ENCODE measurements around the gene GNE. TPM values are rescaled to one million over a fixed set of nuclear protein-coding genes. Genes with fewer than 3 reads are reported as not detected.

Gene GNE
- total RNA-seq, 1 experiment from 2014 or later, result 23.6 TPM

DNA sequence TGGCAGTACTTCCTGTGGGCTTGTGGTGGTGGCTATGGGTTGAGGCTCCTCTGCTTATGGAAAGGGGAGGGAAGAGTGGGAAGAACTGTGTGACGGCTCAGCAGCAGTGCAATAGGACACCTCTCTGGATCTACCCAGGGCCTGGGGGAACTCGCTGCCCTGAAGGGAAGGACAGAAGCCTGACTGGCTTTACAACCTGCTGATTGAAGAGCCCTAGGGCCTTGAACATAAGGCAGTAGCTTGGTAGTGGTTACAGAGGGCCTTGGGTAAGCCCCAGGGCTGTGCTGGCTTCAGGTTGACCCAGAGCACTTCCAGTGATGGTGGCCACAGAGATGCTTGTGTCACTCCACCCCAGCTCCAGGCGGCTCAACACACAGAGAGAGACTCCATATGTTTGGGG lies 83.5 kb downstream of the GNE start:
- no peak overlapping the region for H3K4me3 Mint-ChIP-seq (ENCODE audit: low read depth, unreplicated experiment)
- no peaks in the 10 kb centered on the region for H3K27me3 Mint-ChIP-seq (ENCODE audit: unreplicated experiment)
- BruUV-seq (replicated peaks), result no TSS peak

DNA sequence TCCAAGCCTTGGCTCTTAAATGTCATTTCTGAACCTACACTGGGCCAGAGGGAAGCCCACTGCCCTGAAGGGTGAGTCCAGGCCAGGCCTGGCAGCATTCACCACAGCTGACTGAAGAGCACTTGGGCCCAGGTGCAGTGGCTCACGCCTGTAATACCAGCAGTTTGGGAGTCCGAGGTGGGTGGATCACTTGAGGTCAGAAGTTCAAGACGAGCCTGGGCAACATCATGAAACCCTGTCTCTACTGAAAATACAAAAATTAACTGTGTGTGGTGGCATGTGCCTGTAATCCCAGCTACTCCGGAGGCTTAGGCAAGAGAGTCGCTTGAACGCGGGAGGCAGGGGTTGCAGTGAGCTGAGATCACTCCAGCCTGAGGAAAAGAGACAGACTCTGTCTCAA lies 84.0 kb downstream of the GNE start:
- no peak for DNase-seq
- no peaks in the 10 kb centered on the region for H3K4me1 Mint-ChIP-seq (ENCODE audit: low read depth, unreplicated experiment)
- TF ChIP-seq, protein P1, sequence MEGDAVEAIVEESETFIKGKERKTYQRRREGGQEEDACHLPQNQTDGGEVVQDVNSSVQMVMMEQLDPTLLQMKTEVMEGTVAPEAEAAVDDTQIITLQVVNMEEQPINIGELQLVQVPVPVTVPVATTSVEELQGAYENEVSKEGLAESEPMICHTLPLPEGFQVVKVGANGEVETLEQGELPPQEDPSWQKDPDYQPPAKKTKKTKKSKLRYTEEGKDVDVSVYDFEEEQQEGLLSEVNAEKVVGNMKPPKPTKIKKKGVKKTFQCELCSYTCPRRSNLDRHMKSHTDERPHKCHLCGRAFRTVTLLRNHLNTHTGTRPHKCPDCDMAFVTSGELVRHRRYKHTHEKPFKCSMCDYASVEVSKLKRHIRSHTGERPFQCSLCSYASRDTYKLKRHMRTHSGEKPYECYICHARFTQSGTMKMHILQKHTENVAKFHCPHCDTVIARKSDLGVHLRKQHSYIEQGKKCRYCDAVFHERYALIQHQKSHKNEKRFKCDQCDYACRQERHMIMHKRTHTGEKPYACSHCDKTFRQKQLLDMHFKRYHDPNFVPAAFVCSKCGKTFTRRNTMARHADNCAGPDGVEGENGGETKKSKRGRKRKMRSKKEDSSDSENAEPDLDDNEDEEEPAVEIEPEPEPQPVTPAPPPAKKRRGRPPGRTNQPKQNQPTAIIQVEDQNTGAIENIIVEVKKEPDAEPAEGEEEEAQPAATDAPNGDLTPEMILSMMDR (IDR thresholded peaks at IDR 0.05; ENCODE audit: unreplicated experiment), result no peak
- H3K4me3 Mint-ChIP-seq (ENCODE audit: low read depth, unreplicated experiment), result no peak overlapping the region
- no peaks in the 10 kb centered on the region for H3K9me3 Mint-ChIP-seq (ENCODE audit: low read depth, unreplicated experiment)
- no peak overlapping the region for H3K27ac Mint-ChIP-seq (ENCODE audit: unreplicated experiment)
- CTCF ChIA-PET, result no interaction called here
- no peaks in the 10 kb centered on the region for H3K27me3 Mint-ChIP-seq (ENCODE audit: unreplicated experiment)
- no TSS peak for BruUV-seq (replicated peaks)
- no peaks in the 10 kb centered on the region for H3K36me3 Mint-ChIP-seq (ENCODE audit: insufficient read depth, unreplicated experiment)
- intact Hi-C loops (cut with micrococcal nuclease; ENCODE audit: unreplicated experiment), result no loop called here

More for the DNA sequence above, 83.5 kb downstream of the GNE start:
- Mint-ChIP-seq H3K4me1 (ENCODE audit: low read depth, unreplicated experiment) (no peaks in the 10 kb centered on the region), H3K27ac (ENCODE audit: unreplicated experiment) (no peak overlapping the region), H3K36me3 (ENCODE audit: insufficient read depth, unreplicated experiment) (no peaks in the 10 kb centered on the region), H3K9me3 (ENCODE audit: low read depth, unreplicated experiment) (no peaks in the 10 kb centered on the region)
- DNase-seq, result no peak
- TF ChIP-seq, protein P1 (IDR thresholded peaks at IDR 0.05; ENCODE audit: unreplicated experiment), result no peak
- CTCF ChIA-PET, result no interaction called here
- intact Hi-C loops (cut with micrococcal nuclease; ENCODE audit: unreplicated experiment), result no loop called here

DNA sequence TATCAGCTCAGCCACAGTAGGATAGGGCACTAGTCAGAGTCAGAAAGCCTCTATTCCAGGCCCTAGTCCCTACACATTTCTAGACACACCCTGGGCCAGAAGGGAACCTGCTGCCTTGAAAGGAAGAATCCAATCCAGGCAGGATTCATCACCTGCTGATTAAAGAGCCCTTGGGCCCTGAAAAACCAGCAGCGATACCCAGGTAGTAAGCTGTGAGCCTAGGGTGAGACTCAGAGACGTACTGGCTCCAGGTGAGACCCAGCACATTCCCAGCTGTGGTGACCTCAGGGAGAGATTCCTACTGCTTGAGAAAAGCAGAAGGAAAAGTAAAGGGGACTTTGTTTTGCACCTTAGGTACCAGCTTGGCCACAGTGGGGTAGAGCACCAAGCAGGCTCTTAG lies 84.4 kb downstream of the GNE start:
- no peaks in the 10 kb centered on the region for H3K9me3 Mint-ChIP-seq (ENCODE audit: low read depth, unreplicated experiment)
- no peak overlapping the region for H3K27ac Mint-ChIP-seq (ENCODE audit: unreplicated experiment)
- no TSS peak for BruUV-seq (replicated peaks)
- intact Hi-C loops (cut with micrococcal nuclease; ENCODE audit: unreplicated experiment), result no loop called here
- no peak overlapping the region for H3K4me3 Mint-ChIP-seq (ENCODE audit: low read depth, unreplicated experiment)
- H3K36me3 Mint-ChIP-seq (ENCODE audit: insufficient read depth, unreplicated experiment), result no peaks in the 10 kb centered on the region
- TF ChIP-seq, protein P1 (IDR thresholded peaks at IDR 0.05; ENCODE audit: unreplicated experiment), result no peak
- CTCF ChIA-PET, result no interaction called here
- no peaks in the 10 kb centered on the region for H3K27me3 Mint-ChIP-seq (ENCODE audit: unreplicated experiment)
- H3K4me1 Mint-ChIP-seq (ENCODE audit: low read depth, unreplicated experiment), result no peaks in the 10 kb centered on the region
- no peak for DNase-seq

DNA sequence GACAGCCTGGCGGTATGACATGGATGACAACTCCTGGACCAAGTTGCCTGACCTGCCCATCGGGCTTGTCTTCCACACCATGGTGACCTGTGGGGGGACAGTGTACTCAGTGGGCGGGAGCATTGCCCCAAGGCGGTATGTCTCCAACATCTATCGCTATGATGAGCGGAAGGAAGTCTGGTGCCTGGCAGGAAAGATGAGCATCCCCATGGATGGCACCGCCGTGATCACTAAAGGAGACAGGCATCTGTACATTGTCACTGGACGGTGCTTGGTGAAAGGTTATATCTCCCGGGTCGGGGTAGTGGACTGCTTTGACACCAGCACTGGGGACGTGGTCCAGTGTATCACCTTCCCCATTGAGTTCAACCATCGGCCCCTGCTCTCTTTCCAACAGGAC lies 87.7 kb downstream of the GNE start:
- TF ChIP-seq, protein P1 (IDR thresholded peaks at IDR 0.05; ENCODE audit: unreplicated experiment), result no peak
- no peaks in the 10 kb centered on the region for H3K36me3 Mint-ChIP-seq (ENCODE audit: insufficient read depth, unreplicated experiment)
- no peaks in the 10 kb centered on the region for H3K4me1 Mint-ChIP-seq (ENCODE audit: low read depth, unreplicated experiment)
- H3K27ac Mint-ChIP-seq (ENCODE audit: unreplicated experiment), result no peak overlapping the region
- intact Hi-C loops (cut with micrococcal nuclease; ENCODE audit: unreplicated experiment), result no loop called here
- BruUV-seq (replicated peaks), result no TSS peak
- H3K9me3 Mint-ChIP-seq (ENCODE audit: low read depth, unreplicated experiment), result no peaks in the 10 kb centered on the region
- H3K4me3 Mint-ChIP-seq (ENCODE audit: low read depth, unreplicated experiment), result no peak overlapping the region
- DNase-seq, result no peak
- H3K27me3 Mint-ChIP-seq (ENCODE audit: unreplicated experiment), result no peaks in the 10 kb centered on the region
- CTCF ChIA-PET, result no interaction called here

DNA sequence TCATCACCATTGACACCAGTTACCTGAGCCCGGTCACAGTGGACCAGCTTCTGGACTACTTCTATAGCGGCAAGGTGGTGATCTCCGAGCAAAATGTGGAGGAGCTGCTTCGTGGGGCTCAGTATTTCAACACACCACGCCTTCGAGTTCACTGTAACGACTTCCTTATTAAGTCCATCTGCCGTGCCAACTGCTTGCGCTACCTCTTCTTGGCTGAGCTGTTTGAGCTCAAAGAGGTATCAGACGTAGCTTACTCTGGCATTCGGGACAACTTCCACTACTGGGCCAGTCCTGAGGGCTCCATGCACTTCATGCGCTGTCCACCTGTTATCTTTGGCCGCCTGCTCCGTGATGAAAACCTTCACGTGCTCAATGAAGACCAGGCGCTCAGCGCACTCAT lies 88.5 kb downstream of the GNE start:
- H3K27me3 Mint-ChIP-seq (ENCODE audit: unreplicated experiment), result no peaks in the 10 kb centered on the region
- intact Hi-C loops (cut with micrococcal nuclease; ENCODE audit: unreplicated experiment), result no loop called here

More for the DNA sequence above, 88.5 kb downstream of the GNE start:
- no peaks in the 10 kb centered on the region for H3K9me3 Mint-ChIP-seq (ENCODE audit: low read depth, unreplicated experiment)
- BruUV-seq (replicated peaks), result no TSS peak
- H3K27ac Mint-ChIP-seq (ENCODE audit: unreplicated experiment), result no peak overlapping the region
- no peaks in the 10 kb centered on the region for H3K4me1 Mint-ChIP-seq (ENCODE audit: low read depth, unreplicated experiment)
- CTCF ChIA-PET, result no interaction called here
- H3K36me3 Mint-ChIP-seq (ENCODE audit: insufficient read depth, unreplicated experiment), result no peaks in the 10 kb centered on the region
- H3K4me3 Mint-ChIP-seq (ENCODE audit: low read depth, unreplicated experiment), result no peak overlapping the region
- no peak for DNase-seq
- TF ChIP-seq, protein P1 (IDR thresholded peaks at IDR 0.05; ENCODE audit: unreplicated experiment), result no peak
